Measurements from ENCODE around the gene SORT1.

DNA sequence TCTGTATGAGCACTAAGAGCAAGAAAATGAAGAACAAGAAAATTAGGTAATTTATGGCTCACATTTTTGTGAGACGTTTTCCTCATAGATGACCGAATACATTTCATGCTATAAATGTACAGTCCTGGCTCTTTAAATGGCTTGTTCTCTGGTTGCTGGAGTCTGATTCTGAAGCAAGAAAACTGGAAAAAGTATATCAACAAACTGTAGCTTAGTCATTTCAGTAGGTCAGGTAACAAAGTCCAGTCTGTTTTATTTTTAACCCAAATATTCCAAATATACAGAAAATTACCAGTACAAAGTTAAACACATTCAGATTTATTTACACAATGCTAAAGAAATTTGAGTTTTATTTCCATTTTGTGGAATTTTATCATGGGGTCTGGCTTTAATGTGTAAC lies 88.4 kb downstream of the SORT1 start:
- TF ChIP-seq TAF1 (IDR thresholded peaks at IDR 0.05; ENCODE audit: low read depth, low read length) (no peak), BRCA1 (IDR thresholded peaks at IDR 0.05; ENCODE audit: low read depth, low read length) (no peak), CEBPB (IDR thresholded peaks at IDR 0.05; ENCODE audit: low read depth, low read length) (no peak), JUN (IDR thresholded peaks at IDR 0.05; ENCODE audit: low read depth, low read length) (no peak), KDM1A (IDR thresholded peaks at IDR 0.05; ENCODE audit: borderline replicate concordance, low read length) (no peak), ZNF274 (IDR thresholded peaks at IDR 0.05; ENCODE audit: borderline replicate concordance, extremely low read depth, low read length) (no peak), CREB1 (IDR thresholded peaks at IDR 0.05) (no peak), EP300 (IDR thresholded peaks at IDR 0.05; ENCODE audit: borderline replicate concordance in 1 of 2, low read depth in 2 of 2, low read length in 2 of 2) (no peak)
- TF ChIP-seq, protein P1, sequence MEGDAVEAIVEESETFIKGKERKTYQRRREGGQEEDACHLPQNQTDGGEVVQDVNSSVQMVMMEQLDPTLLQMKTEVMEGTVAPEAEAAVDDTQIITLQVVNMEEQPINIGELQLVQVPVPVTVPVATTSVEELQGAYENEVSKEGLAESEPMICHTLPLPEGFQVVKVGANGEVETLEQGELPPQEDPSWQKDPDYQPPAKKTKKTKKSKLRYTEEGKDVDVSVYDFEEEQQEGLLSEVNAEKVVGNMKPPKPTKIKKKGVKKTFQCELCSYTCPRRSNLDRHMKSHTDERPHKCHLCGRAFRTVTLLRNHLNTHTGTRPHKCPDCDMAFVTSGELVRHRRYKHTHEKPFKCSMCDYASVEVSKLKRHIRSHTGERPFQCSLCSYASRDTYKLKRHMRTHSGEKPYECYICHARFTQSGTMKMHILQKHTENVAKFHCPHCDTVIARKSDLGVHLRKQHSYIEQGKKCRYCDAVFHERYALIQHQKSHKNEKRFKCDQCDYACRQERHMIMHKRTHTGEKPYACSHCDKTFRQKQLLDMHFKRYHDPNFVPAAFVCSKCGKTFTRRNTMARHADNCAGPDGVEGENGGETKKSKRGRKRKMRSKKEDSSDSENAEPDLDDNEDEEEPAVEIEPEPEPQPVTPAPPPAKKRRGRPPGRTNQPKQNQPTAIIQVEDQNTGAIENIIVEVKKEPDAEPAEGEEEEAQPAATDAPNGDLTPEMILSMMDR (IDR thresholded peaks at IDR 0.05; ENCODE audit: control extremely low read depth in 1 of 3, insufficient read depth in 1 of 3, low read depth in 1 of 3, low read length in 3 of 3): no peak
- TF ChIP-seq, protein P2, sequence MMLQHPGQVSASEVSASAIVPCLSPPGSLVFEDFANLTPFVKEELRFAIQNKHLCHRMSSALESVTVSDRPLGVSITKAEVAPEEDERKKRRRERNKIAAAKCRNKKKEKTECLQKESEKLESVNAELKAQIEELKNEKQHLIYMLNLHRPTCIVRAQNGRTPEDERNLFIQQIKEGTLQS (IDR thresholded peaks at IDR 0.05; ENCODE audit: insufficient read depth, low read depth, low read length): no peak
